AML-193 (cell line): ENCODE results near the gene RCOR2.
A peak's percentile ranks its signal among the peaks of the same experiment; 100 is the strongest.

Source experiments
- DNase-seq, 2 experiments: peaks; one replicate each; lab custom pipeline; 2025; lab: John Stamatoyannopoulos, UW

The RCOR2 gene

DNA sequence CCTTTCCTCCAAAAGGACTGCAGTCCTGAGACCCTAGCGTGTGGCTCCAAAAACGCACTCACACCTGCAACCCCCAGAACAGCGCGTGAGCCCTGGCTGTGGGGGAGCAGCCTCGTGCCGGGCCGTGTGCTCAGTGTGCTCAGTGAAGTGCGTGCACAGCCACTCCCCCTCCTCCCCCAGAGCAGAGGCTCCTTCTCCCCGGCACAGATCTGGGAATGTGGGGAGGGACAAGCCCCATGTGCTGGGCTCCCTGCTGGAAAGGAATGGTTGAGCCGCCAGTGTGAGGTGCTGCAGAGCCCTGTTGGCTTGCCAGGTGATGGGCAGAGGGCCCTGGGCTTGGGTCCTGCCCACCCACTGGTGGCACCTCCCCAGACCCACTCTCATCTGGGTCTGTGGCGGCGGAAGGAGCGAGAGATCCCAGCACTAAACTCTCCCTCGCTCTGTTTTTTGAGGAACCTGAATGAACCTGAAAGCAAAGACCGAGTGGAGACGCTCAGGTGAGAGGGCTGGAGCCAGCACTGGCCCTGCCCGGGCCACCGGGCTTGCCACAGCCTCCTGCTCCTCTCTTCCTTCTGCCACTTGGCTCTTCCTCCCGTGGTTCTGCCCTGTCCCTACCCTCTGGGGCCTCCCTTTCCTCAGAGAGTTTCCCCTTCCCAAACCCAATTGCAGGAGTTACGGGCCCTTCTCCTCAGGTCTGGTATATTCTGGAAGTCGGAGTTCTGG lies 9.0 kb downstream of the RCOR2 start:
- no peak for DNase-seq

DNA sequence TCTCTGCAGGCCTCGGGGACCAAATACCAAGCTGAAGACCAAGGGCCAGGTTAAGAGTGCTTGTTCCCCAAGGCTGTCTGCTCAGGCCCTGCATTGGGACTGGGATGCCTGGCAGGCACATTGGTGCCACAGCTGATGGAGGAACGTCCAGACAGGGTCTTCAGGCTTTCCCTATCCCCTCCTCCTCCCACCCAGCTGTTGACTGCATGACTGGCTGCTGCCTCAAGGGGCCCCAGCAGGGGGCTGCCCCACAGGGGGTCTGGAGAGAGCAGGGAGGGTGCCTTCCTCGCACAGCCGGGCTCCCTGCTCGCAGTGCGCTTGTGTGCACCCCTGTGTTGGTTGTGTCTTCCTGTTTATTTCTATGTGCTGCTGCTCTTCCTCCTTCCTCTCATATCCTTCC lies 9.9 kb downstream of the RCOR2 start:
- DNase-seq: no peak

DNA sequence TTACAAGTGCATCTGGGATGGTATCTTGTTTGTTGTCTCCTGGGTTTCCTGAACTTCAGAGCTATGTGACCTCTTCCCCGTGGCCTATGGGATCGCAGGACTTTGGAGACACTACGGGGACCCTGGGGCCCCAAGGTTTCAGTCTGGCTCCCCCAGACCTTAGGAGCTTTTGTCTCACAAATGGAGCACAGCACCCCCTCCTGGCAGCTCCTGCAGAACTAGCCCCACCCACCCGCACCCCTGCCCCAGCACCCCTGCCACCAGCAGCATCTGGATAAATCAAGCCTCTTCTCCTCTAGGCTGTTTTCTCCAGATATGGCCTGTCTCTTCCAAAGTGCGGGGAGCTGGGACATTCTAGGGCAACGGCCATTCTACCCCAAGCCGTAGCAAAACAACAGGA lies 10.4 kb downstream of the RCOR2 start:
- DNase-seq: peak in 1 of 2 experiments; percentile 8

DNA sequence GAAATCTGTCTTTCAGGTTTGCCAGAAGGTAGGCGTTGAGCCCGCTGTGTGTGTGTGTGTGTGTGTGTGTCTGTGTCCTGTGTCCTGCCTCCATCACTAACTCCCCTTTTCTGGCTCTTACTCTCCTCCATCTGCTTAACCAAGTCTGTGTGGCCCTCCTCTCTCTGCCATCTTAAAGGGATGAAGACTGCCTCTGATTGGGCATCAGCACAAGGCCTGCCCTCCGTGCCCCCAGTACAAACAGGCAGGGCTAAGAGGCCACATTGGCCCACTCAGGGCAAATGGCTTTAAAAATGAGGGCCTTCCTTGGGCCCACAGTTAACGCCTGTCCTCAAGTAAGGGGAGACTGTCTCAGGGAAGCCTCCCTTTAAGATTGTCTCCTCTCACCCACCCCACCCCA lies 10.9 kb downstream of the RCOR2 start:
- no peak for DNase-seq

DNA sequence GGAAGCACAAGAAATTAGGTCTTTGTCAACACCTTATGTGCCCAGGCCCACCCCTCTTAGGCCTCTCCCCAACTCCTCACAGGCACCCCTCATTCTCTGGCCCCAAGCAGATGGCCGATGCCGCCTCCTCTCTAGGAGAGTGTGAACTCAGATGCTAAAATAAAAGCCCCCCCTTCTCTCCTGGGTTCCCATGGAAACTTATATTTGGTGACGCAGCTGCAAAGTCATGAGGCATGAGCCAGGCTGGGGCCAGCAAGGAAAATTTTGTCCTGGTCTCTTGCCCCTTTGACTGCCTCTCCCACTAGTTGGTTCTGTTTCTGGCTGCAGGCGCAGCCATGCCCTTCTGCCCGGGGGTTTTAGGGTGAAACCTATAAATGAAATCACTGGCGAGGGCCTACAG lies 11.8 kb downstream of the RCOR2 start:
- no peak for DNase-seq

DNA sequence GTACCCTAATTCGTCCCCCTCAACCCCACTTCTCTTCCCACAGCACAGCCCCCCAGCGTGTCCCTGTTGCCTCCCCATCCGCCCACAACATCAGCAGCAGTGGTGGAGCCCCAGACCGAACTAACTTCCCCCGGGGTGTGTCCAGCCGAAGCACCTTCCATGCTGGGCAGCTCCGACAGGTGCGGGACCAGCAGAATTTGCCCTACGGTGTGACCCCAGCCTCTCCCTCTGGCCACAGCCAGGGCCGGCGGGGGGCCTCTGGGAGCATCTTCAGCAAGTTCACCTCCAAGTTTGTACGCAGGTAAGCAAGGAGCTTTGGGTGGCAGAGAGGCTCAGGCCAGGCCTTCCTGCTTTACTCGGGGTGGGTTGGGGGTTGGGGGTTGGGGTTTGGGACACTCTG lies 12.2 kb downstream of the RCOR2 start:
- DNase-seq: no peak

DNA sequence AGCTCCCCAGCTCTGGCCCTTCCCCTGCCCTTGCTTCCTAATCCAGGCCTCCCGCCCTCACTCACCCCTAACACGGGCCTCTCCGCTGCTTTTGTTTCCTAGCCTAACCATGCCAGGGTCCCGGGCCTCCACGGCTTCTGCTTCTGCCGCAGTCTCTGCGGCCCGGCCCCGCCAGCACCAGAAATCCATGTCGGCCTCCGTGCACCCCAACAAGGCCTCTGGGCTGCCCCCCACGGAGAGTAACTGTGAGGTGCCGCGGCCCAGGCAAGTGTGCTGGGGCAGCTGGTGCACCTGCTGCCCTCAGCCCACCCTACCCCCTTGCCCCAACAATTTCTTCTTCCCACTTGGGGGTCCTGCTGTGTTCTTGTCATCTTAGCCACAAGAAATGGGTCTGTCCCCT lies 13.1 kb downstream of the RCOR2 start:
- DNase-seq: no peak

DNA sequence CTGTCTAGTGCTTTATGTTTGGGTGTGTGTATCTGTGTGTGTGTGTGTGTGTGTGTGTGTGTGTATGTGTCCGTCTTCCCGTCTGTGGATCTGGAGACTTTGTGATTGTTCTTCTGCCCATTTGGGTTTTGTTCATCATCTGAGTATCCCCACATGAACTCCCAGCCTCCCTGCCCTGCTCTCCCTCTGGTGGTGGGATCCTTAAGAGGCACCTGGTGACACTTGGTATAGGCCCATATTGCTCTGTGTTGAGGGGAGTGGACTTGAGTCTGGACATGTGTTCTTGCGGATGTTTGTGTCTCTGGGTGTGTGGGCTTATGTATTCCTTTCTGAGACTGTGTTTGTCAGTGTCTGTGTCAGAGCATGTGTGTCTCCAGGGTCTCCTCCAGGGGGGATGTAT lies 15.3 kb downstream of the RCOR2 start:
- DNase-seq: peak in 1 of 2 experiments; percentile 17

DNA sequence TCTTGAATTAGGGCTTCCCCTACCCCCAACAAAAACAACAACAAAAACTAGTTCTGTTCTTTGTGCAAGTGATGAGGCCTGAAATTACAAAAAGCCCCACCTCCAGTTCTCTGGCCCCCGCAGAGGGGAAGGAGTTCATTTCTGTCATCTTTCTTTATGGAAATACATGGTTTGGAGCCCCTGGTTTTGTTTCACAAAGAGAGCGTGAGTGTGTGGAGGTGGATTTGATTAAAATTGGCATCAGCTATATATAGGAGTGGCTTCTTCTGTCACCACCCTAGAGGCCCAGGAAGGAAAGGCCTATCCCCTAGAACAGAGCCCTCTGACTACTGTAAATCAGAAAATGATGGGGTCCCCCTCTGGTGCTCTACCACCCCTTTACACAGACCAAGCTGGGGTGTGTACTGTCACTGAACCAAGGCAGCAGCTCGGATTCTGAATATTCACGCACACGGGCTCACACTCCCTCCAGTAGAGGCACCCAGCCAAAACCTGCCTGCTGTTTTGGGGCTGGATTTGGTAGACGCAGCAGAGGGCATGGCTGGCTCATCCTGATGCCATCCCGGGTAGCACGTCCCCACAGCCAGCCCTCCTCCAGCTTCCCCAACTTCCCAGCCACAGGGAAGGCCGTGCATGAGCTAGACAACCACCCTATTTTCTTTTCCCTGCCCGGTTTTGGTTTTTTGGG lies 19.4 kb downstream of the RCOR2 start:
- DNase-seq: no peak

DNA sequence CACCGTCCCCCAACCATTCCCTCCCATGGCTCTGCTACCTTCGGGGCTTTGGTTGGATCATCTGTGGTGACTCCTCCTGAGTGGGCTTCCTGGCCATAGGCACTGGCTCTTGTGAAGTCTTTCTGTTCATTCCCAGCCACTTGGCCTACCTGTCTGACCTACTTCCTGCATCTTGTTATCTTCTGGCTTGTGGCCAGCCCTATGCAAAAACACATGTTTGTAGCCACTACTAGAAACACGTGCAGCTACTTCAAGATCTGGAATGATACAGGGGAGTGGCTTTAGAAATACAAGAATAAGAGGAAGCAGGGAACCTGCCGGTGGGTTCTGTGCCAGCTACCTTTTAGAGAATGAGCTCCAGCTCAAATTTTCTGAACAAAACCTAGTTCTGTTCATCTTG lies 20.9 kb downstream of the RCOR2 start:
- no peak for DNase-seq

DNA sequence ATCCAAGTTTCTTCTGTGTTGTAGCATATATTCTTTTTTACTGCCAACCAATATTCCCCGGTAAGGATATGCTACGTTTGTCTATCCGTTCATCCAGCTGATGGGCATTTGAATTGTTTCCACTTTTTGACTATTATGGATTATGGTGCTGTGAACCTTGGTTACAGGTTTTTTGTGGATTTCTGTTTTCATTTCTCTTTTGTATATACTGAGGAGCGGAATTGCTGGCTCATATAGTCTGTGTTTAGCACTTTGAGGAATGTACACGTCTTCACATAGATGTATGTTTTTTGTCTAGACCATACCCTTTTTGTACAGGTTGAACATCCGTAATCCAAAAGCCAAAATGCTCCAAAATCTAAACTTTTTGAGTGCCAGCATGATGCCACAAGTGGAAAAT lies 23.6 kb downstream of the RCOR2 start:
- DNase-seq: no peak

DNA sequence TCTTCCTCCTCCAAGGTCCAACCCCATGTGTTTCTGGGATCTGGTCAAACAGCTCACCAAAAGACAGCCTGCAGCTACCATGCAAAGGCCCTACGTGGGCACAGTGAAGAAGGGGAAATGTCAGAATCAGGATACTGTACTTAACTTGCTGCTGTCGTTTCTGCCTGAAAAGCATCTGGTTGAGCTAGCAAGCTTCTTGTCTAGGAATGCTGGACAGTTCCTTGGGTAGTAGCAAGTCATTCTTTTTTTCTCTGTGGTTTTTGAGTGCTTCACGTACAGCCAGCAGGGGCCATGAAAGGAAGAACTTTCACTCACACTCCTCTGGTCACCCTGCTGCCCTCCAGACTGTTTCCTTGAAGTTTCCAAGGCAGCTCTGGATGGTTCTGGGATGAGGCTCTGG lies 24.7 kb downstream of the RCOR2 start:
- peak; percentile 6 to 10 for DNase-seq

DNA sequence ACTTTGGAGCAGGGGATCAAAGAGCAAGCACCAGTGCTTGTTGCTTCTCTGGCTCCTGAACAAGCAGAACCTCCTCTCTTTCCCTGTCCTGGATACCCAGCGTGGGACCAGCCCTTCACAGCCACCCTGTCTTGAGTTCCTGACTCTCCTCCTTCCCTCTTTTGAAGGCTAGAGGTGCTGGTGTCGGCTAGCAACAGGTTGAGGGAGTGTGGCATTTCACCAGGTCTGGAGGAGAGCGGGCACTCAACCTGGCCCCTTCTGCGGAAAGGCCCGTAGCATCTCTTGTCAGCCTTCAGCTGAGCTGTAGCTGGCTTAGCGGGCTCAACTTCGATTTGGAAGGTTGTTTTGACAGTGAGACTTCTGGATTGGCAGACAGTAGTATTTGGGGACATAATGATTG lies 26.6 kb downstream of the RCOR2 start:
- no peak for DNase-seq

DNA sequence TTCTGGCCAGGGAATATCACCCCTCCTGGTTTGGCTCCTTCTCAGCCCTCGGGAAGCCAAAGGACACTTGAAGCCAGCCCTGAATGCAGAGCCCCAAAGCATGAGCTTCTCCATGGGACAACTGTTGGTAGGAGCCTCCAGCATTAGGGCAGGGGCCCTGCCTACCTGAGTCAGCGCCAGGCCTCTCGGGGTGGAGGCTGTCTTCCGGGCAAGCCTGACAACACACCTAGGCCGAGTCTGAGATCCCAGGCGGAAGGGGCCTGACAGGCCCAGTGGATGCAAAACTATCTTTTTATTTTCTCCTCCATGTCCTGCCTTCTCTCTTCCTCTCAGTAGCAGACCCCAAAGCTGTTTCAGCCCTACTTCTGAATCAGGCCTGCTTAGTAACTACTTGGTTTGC lies 27.6 kb downstream of the RCOR2 start:
- no peak for DNase-seq

DNA sequence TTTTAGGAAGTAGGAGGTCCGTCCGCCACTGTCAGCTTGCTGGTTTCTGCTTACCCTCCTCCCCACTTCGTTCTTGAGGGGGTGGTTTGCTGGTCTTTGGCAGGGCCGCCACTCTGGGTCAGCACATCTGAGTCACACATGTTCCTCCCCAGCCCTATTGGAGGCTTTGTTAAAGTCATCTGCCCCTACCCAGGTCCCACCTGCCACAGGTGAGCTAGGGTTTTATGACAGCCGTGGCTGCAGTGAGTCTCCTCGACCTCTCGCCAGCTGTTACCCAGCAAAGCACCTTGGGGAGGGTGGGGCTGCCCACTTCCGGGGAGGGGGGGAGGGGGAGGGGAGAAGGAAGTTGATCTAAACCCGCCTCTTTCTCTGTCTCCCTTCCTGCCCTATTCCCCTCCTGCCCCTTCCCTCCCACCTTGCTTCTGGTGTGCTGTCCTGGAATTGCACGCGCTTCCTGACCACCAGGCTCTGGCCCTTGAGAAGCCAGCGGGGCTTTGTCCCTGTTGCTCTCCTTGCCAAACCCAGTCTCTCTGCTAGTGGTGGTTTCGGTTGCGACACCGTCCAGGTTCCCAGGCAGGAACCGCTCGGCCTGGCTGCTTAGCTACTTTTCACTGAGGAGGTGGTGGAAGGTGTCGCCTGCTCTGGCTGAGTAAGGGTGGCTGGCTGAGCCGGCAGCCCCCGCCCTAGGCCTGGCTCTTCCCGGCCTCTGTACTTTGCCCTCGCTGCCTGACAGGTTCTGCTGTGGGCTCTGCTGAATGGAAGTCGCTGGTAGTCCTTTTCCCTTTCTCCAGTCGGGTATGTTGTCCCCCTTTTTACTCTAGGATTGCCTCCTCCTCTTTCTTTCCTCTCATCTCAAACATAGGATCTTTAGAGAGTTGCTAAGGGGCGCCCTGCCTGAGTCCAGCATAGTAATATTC lies 28.5 kb downstream of the RCOR2 start:
- DNase-seq: peak; percentile 68 to 78

DNA sequence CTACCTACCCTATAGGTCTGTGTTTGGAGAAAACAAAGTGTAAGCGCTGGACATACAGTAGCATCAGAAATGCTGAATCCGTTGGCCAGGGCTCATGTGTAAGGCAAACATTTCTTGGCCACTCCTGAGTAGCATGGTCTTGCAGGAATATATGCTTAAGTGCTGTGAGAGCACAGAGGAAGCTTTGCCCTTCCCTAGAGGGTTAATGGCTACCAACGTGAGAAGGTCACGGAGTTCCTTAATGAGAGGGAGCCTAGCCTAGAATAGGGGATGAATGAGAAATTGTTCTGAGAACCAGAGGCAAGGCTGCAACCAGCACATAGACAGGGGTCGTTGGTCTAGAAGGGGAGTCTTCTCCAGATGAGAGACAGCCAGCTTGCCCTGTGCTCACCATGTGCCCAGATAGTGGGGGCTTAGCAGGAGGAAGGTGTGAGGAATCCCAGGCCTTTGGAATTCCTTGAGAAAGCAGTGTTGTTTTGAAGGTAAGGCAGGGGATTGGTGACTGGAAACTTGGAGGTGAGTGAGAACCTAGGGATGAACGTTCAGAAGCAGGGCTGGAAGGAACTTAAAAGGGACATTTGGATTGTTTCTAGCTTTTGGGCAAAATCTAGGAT lies 29.5 kb downstream of the RCOR2 start:
- no peak for DNase-seq

DNA sequence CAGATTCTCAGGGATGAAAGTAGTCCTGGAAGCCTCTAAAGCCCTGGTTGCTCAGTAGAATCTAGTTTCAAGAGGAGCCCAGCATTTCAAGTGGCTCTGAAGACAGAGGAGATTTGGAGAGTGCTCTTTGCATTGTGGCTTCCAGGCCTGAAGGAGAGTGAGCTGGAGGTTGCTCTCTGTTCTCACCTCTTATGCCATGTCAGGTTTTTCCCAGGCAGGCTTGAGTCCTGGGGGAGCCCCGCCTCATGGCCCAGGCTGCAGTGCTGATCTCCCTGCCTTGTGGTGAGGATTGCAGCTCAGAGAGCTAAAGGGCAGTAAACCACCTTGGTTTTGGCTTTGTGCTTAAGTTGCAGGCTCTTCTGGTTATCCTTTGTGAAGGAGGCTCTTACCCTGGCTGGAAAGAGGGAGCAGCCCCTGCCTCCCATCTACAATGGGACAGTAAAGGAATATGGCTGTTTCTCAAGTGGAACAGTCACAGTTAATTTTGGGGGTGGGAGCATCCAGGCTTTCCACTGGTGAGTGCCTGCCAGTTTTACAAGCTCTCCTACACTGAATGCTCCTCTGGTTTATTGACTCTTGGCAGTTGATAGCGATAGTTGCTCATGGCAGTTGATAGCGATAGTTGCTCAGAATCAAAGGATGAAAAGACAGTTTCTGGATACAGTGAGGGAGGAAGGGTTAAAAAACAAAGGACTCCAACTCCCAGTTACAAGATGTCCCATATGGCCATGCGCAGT lies 32.6 kb downstream of the RCOR2 start:
- no peak for DNase-seq

DNA sequence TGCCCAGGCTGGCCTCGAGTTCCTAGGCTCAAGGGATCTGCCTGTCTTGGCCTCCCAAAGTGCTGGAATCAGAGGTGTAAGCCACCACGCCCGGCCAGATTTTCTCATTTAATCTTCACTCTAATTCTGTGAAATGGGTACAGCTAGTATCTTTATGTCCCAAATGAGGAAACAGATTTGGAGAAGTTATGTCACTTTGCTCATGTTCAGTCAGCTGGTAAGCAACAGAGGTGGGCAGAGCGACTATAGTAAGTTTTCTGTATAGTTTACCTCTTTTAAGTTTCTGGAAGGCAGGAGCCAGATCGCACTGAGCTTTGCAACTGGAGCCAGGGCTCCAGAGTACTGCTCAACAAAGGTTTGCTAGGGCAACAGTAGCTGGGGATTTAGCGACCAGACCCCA lies 33.2 kb downstream of the RCOR2 start:
- DNase-seq: no peak

DNA sequence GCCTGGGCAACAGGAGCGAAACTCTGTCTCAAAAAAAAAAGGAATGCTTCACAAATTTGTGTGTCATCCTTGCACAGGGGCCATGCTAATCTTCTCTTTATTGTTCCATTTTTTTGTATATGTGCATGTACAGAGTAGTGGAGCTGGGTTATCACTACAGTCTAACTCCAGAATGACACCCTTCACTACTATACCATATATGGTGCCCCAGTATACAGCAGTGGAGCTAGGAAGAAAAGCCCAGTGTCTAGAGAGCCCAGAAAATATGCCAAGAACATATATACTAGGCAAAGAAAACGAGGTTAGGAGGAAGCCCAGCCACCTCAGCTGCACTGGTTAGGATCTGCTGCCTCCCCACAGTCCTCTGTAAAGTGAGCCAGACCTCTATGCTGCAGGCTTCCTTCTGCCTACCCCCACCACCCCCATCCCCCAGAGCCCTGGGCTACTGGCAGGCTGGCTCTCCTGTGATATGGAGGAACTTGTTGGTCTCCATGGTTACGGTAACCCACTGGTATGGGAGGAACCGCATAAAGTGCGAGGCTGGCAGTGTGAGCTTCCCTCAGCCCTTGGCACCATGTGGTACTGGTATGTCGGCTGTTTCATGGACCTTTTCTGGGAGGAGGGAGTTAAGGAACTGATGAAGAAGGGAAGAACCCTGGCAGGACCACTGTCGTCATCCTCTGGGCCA lies 34.3 kb downstream of the RCOR2 start:
- peak in 1 of 2 experiments; percentile 8 for DNase-seq

DNA sequence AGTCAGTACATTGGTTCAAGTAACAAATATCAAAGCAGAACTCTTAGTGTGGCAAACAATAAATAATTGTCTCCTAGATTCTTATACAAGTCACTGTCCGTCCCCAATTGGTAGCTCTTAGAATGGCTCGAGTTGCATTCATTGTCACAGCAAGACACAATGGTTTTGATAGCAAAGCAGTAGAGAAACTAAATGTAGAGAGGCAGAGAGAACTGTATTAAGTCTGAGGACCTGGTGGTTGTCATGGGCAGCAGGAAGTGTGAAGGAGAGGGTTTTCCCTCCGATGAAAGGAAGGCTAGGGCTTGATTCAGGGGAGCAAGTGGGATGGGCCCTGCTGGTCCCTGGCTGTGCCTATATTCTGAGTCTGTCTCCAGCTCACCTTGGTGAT lies 36.6 kb downstream of the RCOR2 start:
- DNase-seq: no peak
